GM13977 (cell line): ENCODE results near the gene COL17A1.

Experiments used
- DNase-seq: peaks from one replicate; pipeline ENCODE4 v3.0.0; 2012; ENCODE audit warnings: low spot score
- in situ Hi-C: fragments of 300-500 bp; cut with MboI; formaldehyde crosslinking; loops from one replicate; pipeline ENCODE4 v1.12.0; 2022; ENCODE audit warnings: low sequenced_read_pairs, low pct_unique_long_range_greater_than_20kb, mixed read lengths, inconsistent platforms; ENCODE audit not compliant: unreplicated experiment
- TF ChIP-seq, protein P1 (sequence below): IDR thresholded peaks from 2 replicates; pipeline ENCODE4 v1.5.1; 2012; ENCODE audit warnings: mild to moderate bottlenecking, control low read depth; ENCODE audit not compliant: insufficient read depth; ENCODE audit errors: extremely low read depth, missing control alignments

Gene COL17A1

DNA sequence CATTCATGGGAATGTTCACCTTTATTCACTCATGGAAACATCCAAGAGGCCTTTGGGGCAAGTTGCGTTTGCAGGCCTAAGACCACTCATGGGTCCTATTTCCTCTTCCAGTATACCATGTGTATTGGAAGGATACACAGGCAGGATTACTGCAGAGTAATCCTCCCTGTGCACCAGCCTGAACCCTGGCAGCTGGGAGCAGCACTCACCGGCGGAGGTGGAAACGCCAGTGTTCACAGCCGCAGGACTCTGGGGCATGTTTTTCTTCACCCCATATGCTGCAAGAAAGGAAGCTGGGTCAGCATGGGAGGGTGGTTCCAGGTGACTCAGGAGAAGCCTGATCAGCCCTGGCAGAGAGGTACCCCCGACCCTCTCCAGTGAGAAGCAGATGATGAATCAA is 24.5 kb downstream of the COL17A1 start:
- in situ Hi-C loops: no loop called here
- TF ChIP-seq, protein P1, sequence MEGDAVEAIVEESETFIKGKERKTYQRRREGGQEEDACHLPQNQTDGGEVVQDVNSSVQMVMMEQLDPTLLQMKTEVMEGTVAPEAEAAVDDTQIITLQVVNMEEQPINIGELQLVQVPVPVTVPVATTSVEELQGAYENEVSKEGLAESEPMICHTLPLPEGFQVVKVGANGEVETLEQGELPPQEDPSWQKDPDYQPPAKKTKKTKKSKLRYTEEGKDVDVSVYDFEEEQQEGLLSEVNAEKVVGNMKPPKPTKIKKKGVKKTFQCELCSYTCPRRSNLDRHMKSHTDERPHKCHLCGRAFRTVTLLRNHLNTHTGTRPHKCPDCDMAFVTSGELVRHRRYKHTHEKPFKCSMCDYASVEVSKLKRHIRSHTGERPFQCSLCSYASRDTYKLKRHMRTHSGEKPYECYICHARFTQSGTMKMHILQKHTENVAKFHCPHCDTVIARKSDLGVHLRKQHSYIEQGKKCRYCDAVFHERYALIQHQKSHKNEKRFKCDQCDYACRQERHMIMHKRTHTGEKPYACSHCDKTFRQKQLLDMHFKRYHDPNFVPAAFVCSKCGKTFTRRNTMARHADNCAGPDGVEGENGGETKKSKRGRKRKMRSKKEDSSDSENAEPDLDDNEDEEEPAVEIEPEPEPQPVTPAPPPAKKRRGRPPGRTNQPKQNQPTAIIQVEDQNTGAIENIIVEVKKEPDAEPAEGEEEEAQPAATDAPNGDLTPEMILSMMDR: no peak
- DNase-seq: no peak

DNA sequence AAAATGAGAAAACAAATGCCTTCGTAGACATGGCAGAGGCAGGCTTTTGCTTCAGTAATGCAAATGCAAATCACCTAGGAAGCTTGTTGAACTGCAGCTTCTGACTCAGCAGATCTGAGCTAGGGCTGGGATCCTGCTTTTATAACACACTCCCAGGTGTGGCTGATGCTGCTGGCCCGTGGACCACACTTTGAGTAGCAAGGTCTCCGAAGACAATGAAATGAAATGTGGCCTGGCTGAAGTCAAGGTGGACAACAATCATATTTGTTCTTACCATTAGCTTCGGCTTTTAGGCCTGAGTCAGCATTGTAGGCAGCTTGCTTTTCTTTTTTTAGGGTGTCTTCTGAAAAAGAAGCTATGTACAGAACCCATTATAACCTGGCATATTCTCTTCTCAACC is 26.3 kb downstream of the COL17A1 start:
- DNase-seq: no peak
- in situ Hi-C loops: no loop called here
- TF ChIP-seq, protein P1: no peak

DNA sequence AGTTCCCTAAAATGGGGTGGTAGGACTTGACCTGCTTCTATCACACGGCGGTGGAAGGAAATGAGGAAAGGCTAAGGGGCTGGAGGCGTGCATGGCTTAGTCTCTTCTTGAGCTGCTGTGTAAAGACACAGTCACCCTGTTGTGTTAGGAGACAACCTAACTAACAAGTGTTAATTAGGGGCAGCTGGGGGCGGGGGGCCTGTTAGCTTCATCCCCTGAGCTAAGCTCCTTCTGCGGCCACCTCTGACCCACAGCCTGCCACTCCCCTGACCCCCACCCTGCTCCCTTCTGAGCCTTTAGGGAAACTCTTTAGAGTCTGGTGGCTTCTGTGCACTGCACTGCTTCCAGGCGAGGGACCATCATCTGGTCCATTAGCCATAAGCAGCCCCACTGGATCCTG is 28.0 kb downstream of the COL17A1 start:
- in situ Hi-C loops: no loop called here
- DNase-seq: no peak
- TF ChIP-seq, protein P1: no peak

DNA sequence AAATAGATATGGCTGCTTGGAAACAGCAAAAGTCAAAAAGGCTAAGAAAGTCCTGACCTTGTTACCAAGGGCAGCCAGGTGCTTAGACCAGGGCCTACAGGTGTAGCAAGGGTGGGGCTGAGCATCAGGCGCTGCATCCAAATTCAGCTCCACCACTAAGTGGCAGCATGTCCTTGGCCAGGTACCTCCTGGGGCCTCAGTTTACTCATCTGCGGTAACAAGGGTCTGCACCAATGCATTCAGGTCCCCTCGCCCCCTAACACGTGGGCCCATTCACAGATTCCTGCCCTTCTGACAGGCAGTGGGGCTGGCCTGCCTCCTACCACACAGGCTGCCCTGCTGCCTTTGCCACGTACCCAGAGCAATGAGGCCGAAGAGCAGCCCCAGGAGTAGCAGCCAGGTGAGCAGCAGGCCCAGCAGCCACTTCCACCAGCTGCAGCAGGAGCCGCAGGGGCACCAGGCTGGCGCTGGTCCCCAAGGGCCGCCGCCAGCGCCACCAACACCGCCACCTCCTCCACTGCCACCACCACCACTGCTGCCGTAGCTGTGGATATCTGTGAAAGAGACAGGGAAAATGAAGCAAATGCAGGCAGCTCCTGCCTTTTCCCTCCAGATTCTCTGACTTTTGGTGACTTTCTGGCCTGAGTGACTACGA is 28.9 kb downstream of the COL17A1 start:
- TF ChIP-seq, protein P1: no peak
- in situ Hi-C loops: no loop called here
- no peak for DNase-seq

DNA sequence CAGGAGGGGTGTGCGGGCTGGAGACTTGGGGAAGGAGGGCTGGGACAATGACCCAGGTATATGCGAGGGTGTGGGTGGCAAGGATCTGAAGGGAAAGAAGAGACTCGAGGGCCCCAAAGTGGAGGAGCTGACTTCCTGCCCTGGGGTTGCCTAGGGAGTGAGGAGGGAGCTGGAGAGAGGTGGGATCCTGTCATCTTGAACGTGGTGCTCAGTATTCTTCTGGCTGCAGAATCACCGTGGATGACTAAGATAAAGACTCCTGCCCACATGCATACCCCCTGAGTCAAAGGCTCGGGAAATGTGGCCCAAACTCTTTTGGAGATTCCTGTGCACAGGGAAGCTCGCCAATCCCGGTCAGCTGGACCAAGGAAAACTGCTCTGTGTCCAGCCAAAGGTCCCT is 31.2 kb downstream of the COL17A1 start:
- in situ Hi-C loops: no loop called here
- TF ChIP-seq, protein P1: no peak
- no peak for DNase-seq

DNA sequence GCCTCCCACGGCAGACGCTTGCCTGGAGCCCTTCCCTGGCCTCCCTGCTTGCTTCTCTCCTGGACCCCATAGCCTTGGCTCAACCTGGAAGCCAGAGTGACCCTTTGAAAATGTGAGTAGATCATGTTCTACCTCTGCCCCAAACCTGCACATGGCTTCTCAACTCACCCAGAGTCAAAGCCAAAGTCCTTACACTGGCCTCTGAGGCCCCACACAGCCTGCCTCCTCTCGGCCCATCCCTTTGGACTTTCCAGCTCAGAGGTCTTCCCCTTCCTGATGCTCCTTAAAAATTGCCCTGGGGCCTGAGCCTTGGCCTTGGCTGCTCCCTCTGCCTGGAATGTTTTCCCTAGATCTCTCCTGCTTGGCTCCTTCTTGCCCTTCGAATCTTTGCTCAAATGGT is 32.5 kb downstream of the COL17A1 start:
- in situ Hi-C loops: no loop called here
- no peak for DNase-seq
- TF ChIP-seq, protein P1: no peak
